CD14-positive monocyte (primary cell): ENCODE results near the gene FIBCD1. TPM values are rescaled to one million over a fixed set of nuclear protein-coding genes. Genes with fewer than 3 reads are reported as not detected.

Source experiments
- DNase-seq, 3 donors: peaks; one replicate each; pipeline ENCODE4 v3.0.0-alpha.2; 2011 to 2022
- H2AFZ ChIP-seq: 2 replicates; pipeline ENCODE4 v1.6.0; 2012; ENCODE audit warnings: mild to moderate bottlenecking, low read depth, low read length, inconsistent platforms; ENCODE audit not compliant: insufficient read depth, poor library complexity, severe bottlenecking
- H3K27ac ChIP-seq, 2 donors: 1 replicate in 1 of 2; 2 replicates in 1 of 2; pipeline ENCODE4 v1.5.1; 2012 to 2013; ENCODE audit warnings: low read length in 2 of 2, control low read depth in 1 of 2, inconsistent platforms in 1 of 2, low read depth in 1 of 2, mild to moderate bottlenecking in 1 of 2
- H3K27me3 ChIP-seq, 2 donors: one replicate each; pipeline versions ENCODE4 v1.6.0 to v1.6.1; 2011 to 2013; ENCODE audit warnings: low read length in 2 of 2; ENCODE audit not compliant: control insufficient read depth in 2 of 2, insufficient read depth in 2 of 2
- H3K36me3 ChIP-seq, 2 donors: replicated peaks in 1 of 2; 1 replicate in 1 of 2; 2 replicates in 1 of 2; pipeline versions ENCODE4 v1.5.1 to v1.6.1; 2012 to 2013; ENCODE audit warnings: low read length in 2 of 2, control low read depth in 1 of 2, inconsistent platforms in 1 of 2, mild to moderate bottlenecking in 1 of 2; ENCODE audit not compliant: insufficient read depth in 2 of 2, control insufficient read depth in 1 of 2
- H3K4me1 ChIP-seq, 2 donors: 1 replicate in 1 of 2; 2 replicates in 1 of 2; pipeline versions ENCODE4 v1.5.1 to v1.6.1; 2012 to 2013; ENCODE audit warnings: low read length in 2 of 2, control low read depth in 1 of 2, inconsistent platforms in 1 of 2, mild to moderate bottlenecking in 1 of 2, moderate library complexity in 1 of 2; ENCODE audit not compliant: insufficient read depth in 2 of 2, control insufficient read depth in 1 of 2
- H3K4me2 ChIP-seq: replicated peaks from 2 replicates; pipeline ENCODE3; 2012; ENCODE audit warnings: low read length, moderate library complexity, mild to moderate bottlenecking; ENCODE audit not compliant: poor library complexity, severe bottlenecking; ENCODE audit errors: extremely low read depth
- H3K4me3 ChIP-seq, 3 experiments: fragments of 200-600 bp in 1 of 3; sonication (generic) in 1 of 3; replicated peaks in 1 of 3; 1 replicate in 2 of 3; 2 replicates in 1 of 3; pipeline ENCODE4 v1.5.1; 2011 to 2013; ENCODE audit warnings: low read length in 3 of 3, mild to moderate bottlenecking in 3 of 3, control low read depth in 2 of 3, low read depth in 2 of 3, inconsistent platforms in 1 of 3, moderate library complexity in 1 of 3
- H3K79me2 ChIP-seq: 2 replicates; pipeline ENCODE4 v1.6.0; 2012; ENCODE audit warnings: mild to moderate bottlenecking, control low read depth, inconsistent platforms, low read length, moderate library complexity; ENCODE audit not compliant: insufficient read depth
- H3K9ac ChIP-seq: 2 replicates; pipeline ENCODE4 v1.6.0; 2017; ENCODE audit warnings: low read length, mild to moderate bottlenecking; ENCODE audit not compliant: insufficient read depth, poor library complexity, severe bottlenecking
- H3K9me3 ChIP-seq, 2 donors: replicated peaks in 1 of 2; 1 replicate in 1 of 2; 2 replicates in 1 of 2; pipeline versions ENCODE4 v1.5.1 to v1.6.1; 2012 to 2013; ENCODE audit warnings: low read length in 2 of 2, control low read depth in 1 of 2; ENCODE audit not compliant: control insufficient read depth in 1 of 2, insufficient read depth in 1 of 2
- H4K20me1 ChIP-seq: 2 replicates; pipeline ENCODE4 v1.6.0; 2012; ENCODE audit warnings: mild to moderate bottlenecking, low read length, control low read depth, moderate library complexity; ENCODE audit not compliant: insufficient read depth
- H3K27ac Mint-ChIP-seq, 7 donors: one replicate each; pipeline ENCODE4 v1.8.0; 2020; ENCODE audit warnings: mild to moderate bottlenecking in 7 of 7, mixed read lengths in 7 of 7, moderate library complexity in 6 of 7, inconsistent platforms in 2 of 7
- H3K27me3 Mint-ChIP-seq, 3 donors: one replicate each; pipeline ENCODE4 v1.8.0; 2021 to 2022; ENCODE audit warnings: low read depth in 3 of 3, mild to moderate bottlenecking in 3 of 3, mixed read lengths in 3 of 3, moderate library complexity in 3 of 3, inconsistent platforms in 1 of 3
- H3K36me3 Mint-ChIP-seq, 2 donors: one replicate each; pipeline ENCODE4 v1.8.0; 2020; ENCODE audit warnings: mixed read lengths in 2 of 2, inconsistent platforms in 1 of 2, mild to moderate bottlenecking in 1 of 2
- H3K4me1 Mint-ChIP-seq: one replicate; pipeline ENCODE4 v1.8.0; 2020; ENCODE audit warnings: mild to moderate bottlenecking, mixed read lengths
- H3K4me3 Mint-ChIP-seq, 2 donors: one replicate each; pipeline ENCODE4 v1.8.0; 2020; ENCODE audit warnings: mild to moderate bottlenecking in 2 of 2, mixed read lengths in 2 of 2, moderate library complexity in 1 of 2
- H3K9me3 Mint-ChIP-seq, 7 donors: one replicate each; pipeline ENCODE4 v1.8.0; 2020 to 2022; ENCODE audit warnings: mixed read lengths in 7 of 7, mild to moderate bottlenecking in 6 of 7, moderate library complexity in 6 of 7, inconsistent platforms in 2 of 7
- CTCF ChIP-seq: fragments of 200-600 bp; IDR thresholded peaks from one replicate; pipeline ENCODE4 v1.8.0; 2022; ENCODE audit warnings: antibody characterized with exemption, mild to moderate bottlenecking
- WGBS: methylation state at CpG from one replicate; pipeline ENCODE4 v1.1.5; 2013; ENCODE audit warnings: missing lambda C conversion rate; ENCODE audit not compliant: insufficient coverage; 5-methylcytosine and 5-hydroxymethylcytosine counted together
- intact Hi-C, 2 donors: fragments of 100-400 bp; cut with micrococcal nuclease; formaldehyde crosslinking; loops; one replicate each; pipeline versions ENCODE4 v1.15.0 to v1.15.1; 2023
- polyA plus RNA-seq, 3 donors: library from polyadenylated mRNA; depleted of rRNA in 1 of 3; unstranded in 2 of 3; stranded (reverse) in 1 of 3; fragments of 300-500 nt in 2 of 3; fragments of >200 nt in 1 of 3; fragmentation: Illumina TruSeq in 2 of 3; gene quantifications; 1 replicate in 2 of 3; 2 replicates in 1 of 3; pipeline ENCODE4 v1.2.3, GENCODE V29; 2012 to 2021

FIBCD1 gene
- polyA plus RNA-seq, 3 donors, result not detected

- intact Hi-C loops, result no loop called here
- H4K20me1 ChIP-seq, result peaks cover 3% of the 10 kb centered on the region
- no peaks in the 10 kb centered on the region for H3K4me1 ChIP-seq
Observed at GRCh38 chr9:130872912-130873503, 66.0 kb downstream of the FIBCD1 start.

GRCh38 chr9:130872508-130872907 is 66.5 kb downstream of the FIBCD1 start:
- no peak overlapping the region for H3K4me3 ChIP-seq
- H3K9me3 ChIP-seq, result no peaks in the 10 kb centered on the region
- peaks cover 35 to 82% of the 10 kb centered on the region in 2 donors for H3K36me3 ChIP-seq
- no peaks in the 10 kb centered on the region for H3K79me2 ChIP-seq
- H4K20me1 ChIP-seq, result peaks cover 3% of the 10 kb centered on the region
- H3K9ac ChIP-seq, result no peak overlapping the region
- H3K4me2 ChIP-seq, result no peak overlapping the region
- H3K9me3 Mint-ChIP-seq, result no peaks in the 10 kb centered on the region
- H3K27me3 Mint-ChIP-seq, result no peaks in the 10 kb centered on the region
- H3K36me3 Mint-ChIP-seq, result peaks cover 57 to 65% of the 10 kb centered on the region in 2 donors
- no peaks in the 10 kb centered on the region for H3K4me1 ChIP-seq
- 95% methylated on average over 8 of the region's 9 CpGs for WGBS
- H3K27ac ChIP-seq, result no peak overlapping the region
- no peak for DNase-seq
- no peak overlapping the region for H3K27ac Mint-ChIP-seq
- H2AFZ ChIP-seq, result no peak overlapping the region
- H3K27me3 ChIP-seq, result no peaks in the 10 kb centered on the region
- no peak overlapping the region for H3K4me3 Mint-ChIP-seq
- H3K4me1 Mint-ChIP-seq, result no peaks in the 10 kb centered on the region
- intact Hi-C loops, result no loop called here
- no peak for TF ChIP-seq CTCF

More at GRCh38 chr9:130872912-130873503, 66.0 kb downstream of the FIBCD1 start:
- H3K27me3 ChIP-seq, result no peaks in the 10 kb centered on the region
- no peak for TF ChIP-seq CTCF
- no peak overlapping the region for H3K4me3 ChIP-seq
- H3K4me2 ChIP-seq, result no peak overlapping the region
- H3K9me3 ChIP-seq, result no peaks in the 10 kb centered on the region
- Mint-ChIP-seq H3K9me3 (no peaks in the 10 kb centered on the region), H3K36me3 (peaks cover 58 to 67% of the 10 kb centered on the region in 2 donors), H3K27me3 (no peaks in the 10 kb centered on the region), H3K4me1 (no peaks in the 10 kb centered on the region), H3K4me3 (peak overlapping the region in 1 of 2 donors; percentile 52), H3K27ac (peak overlapping the region in 1 of 7 donors; percentile 10)
- H3K9ac ChIP-seq, result no peak overlapping the region
- no peak overlapping the region for H2AFZ ChIP-seq
- H3K36me3 ChIP-seq, result peaks cover 35 to 84% of the 10 kb centered on the region in 2 donors
- no peaks in the 10 kb centered on the region for H3K79me2 ChIP-seq
- no peak overlapping the region for H3K27ac ChIP-seq
- DNase-seq, result no peak
- 97% methylated on average over 9 of the region's 15 CpGs for WGBS
